Transverse colon (tissue), 4 donors: Measurements from ENCODE around the gene ARTN. TPM values are rescaled to one million over a fixed set of nuclear protein-coding genes. Genes with fewer than 3 reads are reported as not detected.

Source experiments
- DNase-seq: peaks from one replicate; pipeline ENCODE4 v3.0.0-alpha.2; 2019
- H3K27ac ChIP-seq, 4 donors: fragments of 200-600 bp; sonication (generic); 2 replicates each; pipeline ENCODE4 v1.5.1; 2016 to 2018; ENCODE audit warnings: inconsistent platforms in 4 of 4
- H3K27me3 ChIP-seq: fragments of 200-600 bp; sonication (generic); 2 replicates; pipeline ENCODE4 v1.5.1; 2017; ENCODE audit warnings: inconsistent platforms
- H3K36me3 ChIP-seq, 4 donors: fragments of 200-600 bp; sonication (generic); 2 replicates each; pipeline ENCODE4 v1.5.1; 2017 to 2019; ENCODE audit warnings: inconsistent platforms in 4 of 4
- H3K4me1 ChIP-seq, 4 donors: fragments of 200-600 bp; sonication (generic); 2 replicates each; pipeline ENCODE4 v1.5.1; 2017 to 2020; ENCODE audit warnings: inconsistent platforms in 4 of 4
- H3K4me3 ChIP-seq, 4 donors: fragments of 200-600 bp; sonication (generic); 1 replicate in 1 of 4; 2 replicates in 3 of 4; pipeline versions ENCODE4 v1.5.1 to v1.6.1; 2017 to 2019; ENCODE audit warnings: inconsistent platforms in 4 of 4
- H3K9me3 ChIP-seq, 2 donors: fragments of 200-600 bp; sonication (generic); 2 replicates each; pipeline ENCODE4 v1.5.1; 2017 to 2019; ENCODE audit warnings: inconsistent platforms in 2 of 2
- CTCF ChIP-seq, 5 experiments: fragments of 200-600 bp in 3 of 5; fragments of 450-650 bp in 2 of 5; sonication (generic) in 3 of 5; IDR thresholded peaks; 1 replicate in 2 of 5; 2 replicates in 3 of 5; pipeline ENCODE4 v1.5.1; 2016 to 2017; ENCODE audit warnings: antibody characterized with exemption in 5 of 5, inconsistent platforms in 3 of 5, mild to moderate bottlenecking in 2 of 5, moderate library complexity in 1 of 5
- EP300 ChIP-seq: sonication (generic); formaldehyde crosslinking; IDR thresholded peaks from one replicate; pipeline ENCODE4 v1.6.1; 2017; ENCODE audit warnings: antibody characterized with exemption, low read depth
- POLR2A ChIP-seq: fragments of 450-650 bp; IDR thresholded peaks from one replicate; pipeline ENCODE4 v1.6.1; 2016; ENCODE audit warnings: antibody characterized with exemption, mild to moderate bottlenecking, moderate library complexity
- POLR2AphosphoS5 ChIP-seq, 3 donors: sonication (generic); formaldehyde crosslinking; IDR thresholded peaks; one replicate each; pipeline ENCODE4 v1.6.1; 2016; ENCODE audit warnings: antibody characterized with exemption in 3 of 3
- WGBS, 2 donors: methylation state at CpG; one replicate each; pipeline ENCODE4 v1.1.5; 2018; ENCODE audit warnings: low coverage in 1 of 2; 5-methylcytosine and 5-hydroxymethylcytosine counted together
- in situ Hi-C, 4 donors: fragments of 200-750 bp; cut with MboI; loops; one replicate each; pipeline versions ENCODE4 v1.15.0 to v1.15.1; 2017; ENCODE audit warnings: low sequenced_read_pairs in 3 of 4, low pct_ligation_motif_present in 1 of 4, low pct_unique_long_range_greater_than_20kb in 1 of 4
- intact Hi-C: fragments of 100-400 bp; cut with DNase I; formaldehyde crosslinking; loops from one replicate; pipeline ENCODE4 v1.15.1; 2023; ENCODE audit warnings: low total_unique reads
- total RNA-seq, 4 donors: library from RNA; depleted of rRNA; stranded (reverse); fragments of >200 nt; gene quantifications; one replicate each; pipeline ENCODE4 v1.1.0, GENCODE V29; 2016

The ARTN gene
- total RNA-seq, 4 donors from 2014 or later, result 0.96 to 17.5 (median 1.9) TPM

GRCh38 chr1:43963890-43964289 lies 30.3 kb downstream of the ARTN start:
- in situ Hi-C loops, result no loop called here
- no peaks in the 10 kb centered on the region for H3K4me1 ChIP-seq
- peaks cover 0 to 6% (median 0%) of the 10 kb centered on the region in 4 donors for H3K36me3 ChIP-seq
- TF ChIP-seq POLR2AphosphoS5 (IDR thresholded peaks at IDR 0.05) (no peak), EP300 (no peak), POLR2A (no peak), CTCF (IDR thresholded peaks at IDR 0.05) (no peak)
- no peak overlapping the region for H3K4me3 ChIP-seq
- intact Hi-C loops, result no loop called here
- WGBS, 2 donors, result 86 to 100% methylated on average over 1 to 5 of the region's 5 CpGs
- H3K27me3 ChIP-seq, result no peaks in the 10 kb centered on the region
- no peak for DNase-seq
- no peak overlapping the region for H3K27ac ChIP-seq
- no peaks in the 10 kb centered on the region for H3K9me3 ChIP-seq

GRCh38 chr1:43965316-43965715 lies 31.7 kb downstream of the ARTN start:
- Histone ChIP-seq H3K36me3 (no peaks in the 10 kb centered on the region), H3K4me3 (no peak overlapping the region), H3K4me1 (peaks cover 1 to 6% (median 2%) of the 10 kb centered on the region in 4 donors), H3K27me3 (no peaks in the 10 kb centered on the region), H3K27ac (no peak overlapping the region), H3K9me3 (no peaks in the 10 kb centered on the region)
- no peak for DNase-seq
- 98% methylated on average over 3 of the region's 3 CpGs; no CpG with 5 or more reads in 1 of the 2 donors for WGBS, 2 donors
- in situ Hi-C loops (no loop called here), intact Hi-C loops (no loop called here)
- TF ChIP-seq CTCF (IDR thresholded peaks at IDR 0.05) (no peak), POLR2A (no peak), EP300 (no peak), POLR2AphosphoS5 (IDR thresholded peaks at IDR 0.05) (no peak)

GRCh38 chr1:43968348-43968948 lies 34.8 kb downstream of the ARTN start:
- intact Hi-C loops (no loop called here), in situ Hi-C loops (no loop called here)
- Histone ChIP-seq H3K27me3 (no peaks in the 10 kb centered on the region), H3K27ac (no peak overlapping the region), H3K36me3 (no peaks in the 10 kb centered on the region), H3K4me1 (peaks cover 7 to 15% (median 10%) of the 10 kb centered on the region in 4 donors), H3K4me3 (no peak overlapping the region), H3K9me3 (no peaks in the 10 kb centered on the region)
- TF ChIP-seq POLR2A (no peak), CTCF (IDR thresholded peaks at IDR 0.05) (no peak), POLR2AphosphoS5 (IDR thresholded peaks at IDR 0.05) (no peak), EP300 (no peak)
- WGBS, 2 donors, result 80 to 89% methylated on average over 5 to 6 of the region's 6 CpGs
- no peak for DNase-seq

GRCh38 chr1:43969416-43969745 lies 35.8 kb downstream of the ARTN start:
- intact Hi-C loops, result no loop called here
- no peaks in the 10 kb centered on the region for H3K9me3 ChIP-seq
- H3K27me3 ChIP-seq, result no peaks in the 10 kb centered on the region
- peaks cover 13 to 21% (median 16%) of the 10 kb centered on the region in 4 donors for H3K4me1 ChIP-seq
- peak overlapping the region in 2 of 4 donors; percentile 73 to 89 for H3K4me3 ChIP-seq
- 0 to 60% methylated on average over 2 to 7 of the region's 7 CpGs for WGBS, 2 donors
- DNase-seq, result no peak
- in situ Hi-C loops, result no loop called here
- TF ChIP-seq EP300 (no peak), CTCF (IDR thresholded peaks at IDR 0.05) (no peak), POLR2AphosphoS5 (IDR thresholded peaks at IDR 0.05) (no peak), POLR2A (no peak)
- no peaks in the 10 kb centered on the region for H3K36me3 ChIP-seq
- H3K27ac ChIP-seq, result no peak overlapping the region
